ENCODE results near the gene TOM1L2.

Gene TOM1L2

DNA sequence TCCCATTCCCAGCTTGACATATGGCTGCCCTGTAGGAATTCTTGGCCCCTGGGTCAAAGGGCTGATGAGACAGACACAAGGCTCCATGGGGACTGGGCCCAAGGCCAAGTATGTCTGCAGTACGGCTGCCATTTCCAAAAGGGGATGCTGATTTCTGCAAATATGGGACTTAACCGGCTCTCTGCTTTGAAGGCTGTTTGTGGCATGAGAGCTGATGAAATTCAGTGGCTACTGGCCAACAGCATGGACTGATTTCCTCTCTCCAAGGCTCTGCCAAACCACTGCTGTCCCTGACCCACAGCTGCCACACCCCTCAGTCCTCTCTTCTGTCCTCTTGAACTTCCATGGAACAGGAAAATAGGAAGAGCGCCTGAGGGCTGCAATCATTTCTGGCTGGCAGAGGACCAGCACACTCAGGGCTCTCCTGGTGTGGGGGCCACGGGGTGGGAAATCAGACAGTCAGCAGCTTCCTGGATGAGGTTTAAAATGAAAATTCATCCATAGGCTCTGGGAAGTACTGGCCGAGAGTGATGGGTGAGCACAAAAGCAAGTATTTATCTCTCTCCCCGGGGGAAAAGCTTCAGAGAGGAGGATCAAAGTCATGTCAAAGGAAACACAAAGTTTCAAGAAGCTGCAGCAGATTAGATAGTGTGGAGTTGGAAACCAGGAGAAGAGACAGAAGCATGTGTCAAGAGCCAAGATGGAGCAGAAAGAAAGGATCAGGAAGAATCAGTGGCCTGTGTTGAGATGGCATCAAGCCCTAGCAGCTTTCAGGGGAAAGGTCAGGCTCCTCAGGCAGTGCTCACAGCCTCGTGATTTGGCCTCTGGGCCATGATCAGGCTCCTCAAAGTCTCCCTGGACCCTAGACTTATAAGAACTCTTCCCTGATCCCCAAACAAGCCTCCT lies 71.3 kb downstream of the TOM1L2 start:
- DNase-seq (ENCODE audit: extremely low read depth in 1 of 2, low read depth in 1 of 2): no peak

- no peak for DNase-seq (ENCODE audit: extremely low read depth in 1 of 2, low read depth in 1 of 2)
Observed at GRCh38 chr17:17899486-17899885, 72.7 kb downstream of the TOM1L2 start.

DNA sequence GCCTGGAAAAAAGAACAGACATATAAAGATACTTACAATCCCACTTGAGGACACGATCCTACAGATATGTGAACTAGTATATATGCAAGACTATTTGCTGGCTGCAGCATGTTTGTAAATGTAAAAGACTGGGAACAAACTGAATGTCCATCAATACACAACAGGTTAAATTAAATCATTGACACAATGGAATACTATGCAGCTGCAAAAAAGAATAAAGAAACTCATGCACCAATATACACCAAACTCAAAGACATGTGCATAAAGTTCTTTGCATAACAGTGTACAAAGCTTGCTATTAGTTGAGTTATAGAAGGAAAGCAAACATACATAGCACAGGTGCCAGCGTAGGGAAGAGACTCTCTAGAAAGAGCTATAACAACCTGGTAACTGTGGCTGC lies 73.5 kb downstream of the TOM1L2 start:
- no peak for DNase-seq (ENCODE audit: extremely low read depth in 1 of 2, low read depth in 1 of 2)

DNA sequence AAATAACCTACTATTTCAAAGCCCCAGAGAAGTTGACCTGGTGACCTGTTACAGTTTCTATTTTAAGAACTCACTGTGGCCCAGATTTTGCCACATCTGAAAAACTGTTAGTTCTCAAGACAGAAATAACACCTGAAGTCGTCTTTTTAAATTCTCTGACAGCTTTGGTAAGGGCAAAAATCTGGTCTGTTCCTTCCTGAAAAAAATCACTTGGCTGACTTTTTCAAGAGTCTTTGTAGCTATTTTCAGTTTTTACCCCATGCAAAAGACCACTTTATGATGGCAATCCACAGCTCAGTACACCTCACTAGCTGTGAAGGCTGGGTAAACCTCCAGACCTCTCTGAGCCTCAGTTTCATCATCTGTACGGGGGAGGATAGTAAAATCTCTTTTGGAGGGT lies 74.8 kb downstream of the TOM1L2 start:
- DNase-seq (ENCODE audit: extremely low read depth in 1 of 2, low read depth in 1 of 2): no peak

DNA sequence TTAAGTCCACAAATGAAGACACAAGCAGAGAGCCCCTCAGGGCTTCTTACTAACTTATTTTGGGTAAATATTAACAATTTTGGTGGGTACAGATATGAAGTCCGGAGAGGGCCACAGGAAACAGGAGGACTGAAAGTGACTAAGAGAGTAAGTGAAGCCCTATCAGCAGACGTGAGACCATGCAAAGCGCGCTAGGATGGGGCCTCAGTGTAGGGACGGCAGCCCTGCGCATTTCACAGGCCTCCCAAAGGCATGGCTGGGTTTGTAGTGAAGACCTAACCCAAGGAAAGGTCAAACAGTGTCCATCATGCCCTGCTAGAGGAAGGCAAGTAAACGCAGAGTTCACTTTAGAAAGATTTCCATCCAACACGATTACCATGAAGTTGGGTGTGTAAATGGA lies 75.5 kb downstream of the TOM1L2 start:
- DNase-seq (ENCODE audit: extremely low read depth in 1 of 2, low read depth in 1 of 2): no peak

- DNase-seq (ENCODE audit: extremely low read depth in 1 of 2, low read depth in 1 of 2): no peak
Observed at GRCh38 chr17:17893801-17894644, 78.2 kb downstream of the TOM1L2 start.

DNA sequence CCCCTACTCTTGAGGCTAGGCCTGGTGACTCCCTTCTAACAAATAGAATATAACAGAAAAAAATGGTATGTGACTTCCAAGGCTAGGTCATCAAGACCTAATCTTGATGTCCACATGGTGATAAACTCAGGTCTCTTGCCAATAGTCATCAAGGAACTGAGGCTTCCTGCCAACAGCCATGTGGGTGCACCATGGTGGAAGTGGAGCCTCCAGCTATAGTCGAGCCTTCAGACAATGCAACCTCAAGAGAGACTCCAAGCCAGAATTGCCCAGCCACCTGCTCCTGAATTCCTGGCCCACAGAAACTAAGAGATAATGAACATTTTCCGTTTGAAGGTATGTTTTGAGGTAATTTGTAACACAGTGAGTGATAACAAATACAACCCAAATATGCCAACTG lies 79.5 kb downstream of the TOM1L2 start:
- DNase-seq (ENCODE audit: extremely low read depth in 1 of 2, low read depth in 1 of 2): no peak

DNA sequence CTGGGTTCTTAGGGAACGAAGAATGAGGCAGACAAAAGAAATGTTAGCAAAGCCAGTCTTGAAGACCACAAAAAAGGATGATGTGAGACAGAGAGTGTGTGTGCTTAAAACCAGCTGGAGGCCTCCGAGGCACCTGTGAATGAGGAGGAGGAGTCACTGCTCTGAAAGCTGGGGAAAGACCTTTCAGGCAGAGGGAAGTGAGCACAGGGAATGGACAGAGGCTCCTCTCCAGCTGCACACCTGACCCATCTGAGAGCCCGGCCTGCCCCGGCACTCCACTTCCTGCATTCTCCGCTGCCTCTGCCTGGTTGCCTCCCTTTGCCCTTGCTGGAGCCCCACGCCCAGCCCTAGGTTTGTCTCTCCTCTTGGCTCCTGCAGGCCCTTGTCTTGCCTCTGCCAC lies 80.2 kb downstream of the TOM1L2 start:
- DNase-seq (ENCODE audit: extremely low read depth in 1 of 2, low read depth in 1 of 2): no peak

GRCh38 chr17:17890773-17891759 lies 81.1 kb downstream of the TOM1L2 start:
- DNase-seq (ENCODE audit: extremely low read depth in 1 of 2, low read depth in 1 of 2): peak in 1 of 2 donors; percentile 5

- DNase-seq (ENCODE audit: extremely low read depth in 1 of 2, low read depth in 1 of 2): no peak
Observed at GRCh38 chr17:17889922-17890321, 82.3 kb downstream of the TOM1L2 start.

GRCh38 chr17:17888821-17889220 lies 83.4 kb downstream of the TOM1L2 start:
- no peak for DNase-seq (ENCODE audit: extremely low read depth in 1 of 2, low read depth in 1 of 2)

DNA sequence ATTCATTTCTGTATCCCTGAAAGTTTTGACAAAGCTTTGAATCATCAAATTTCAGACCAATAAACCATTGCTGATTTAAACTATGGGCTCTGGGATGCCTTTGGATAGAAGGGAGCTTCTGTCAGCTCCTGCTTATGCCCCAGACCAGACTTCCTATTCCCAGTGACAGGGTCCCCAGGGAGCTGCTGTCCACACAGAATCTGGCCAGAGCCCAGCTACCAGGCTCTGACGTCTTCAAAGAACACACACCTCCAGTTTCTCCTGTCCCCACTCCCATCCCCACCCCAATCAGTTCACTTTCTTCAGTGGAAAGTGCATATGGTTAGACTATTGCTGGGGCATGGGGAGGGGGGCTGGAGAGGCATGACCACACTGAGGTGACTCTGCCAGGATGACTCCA lies 83.8 kb downstream of the TOM1L2 start:
- no peak for DNase-seq (ENCODE audit: extremely low read depth in 1 of 2, low read depth in 1 of 2)

- DNase-seq (ENCODE audit: extremely low read depth in 1 of 2, low read depth in 1 of 2): no peak
Observed at GRCh38 chr17:17887752-17888304, 84.4 kb downstream of the TOM1L2 start.

DNA sequence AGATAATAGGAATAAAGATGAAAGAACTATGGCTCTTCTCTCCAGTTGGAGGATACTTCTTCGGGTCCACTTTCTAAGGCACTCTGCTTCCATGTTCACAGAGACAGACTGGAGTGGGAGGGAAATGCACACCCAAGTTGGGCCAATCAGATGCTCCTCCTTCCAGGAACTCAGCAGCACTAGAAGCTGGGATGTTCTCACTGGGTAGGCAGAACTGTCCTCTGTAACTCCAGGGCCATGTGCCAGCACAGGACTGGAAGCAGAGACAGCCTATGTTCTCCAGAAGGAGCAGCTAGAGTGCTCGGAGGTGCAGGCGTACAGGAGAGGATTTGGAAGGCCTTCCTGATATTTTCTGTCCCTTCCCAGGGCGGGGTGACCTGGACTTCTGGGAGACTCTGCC lies 85.5 kb downstream of the TOM1L2 start:
- DNase-seq (ENCODE audit: extremely low read depth in 1 of 2, low read depth in 1 of 2): no peak

DNA sequence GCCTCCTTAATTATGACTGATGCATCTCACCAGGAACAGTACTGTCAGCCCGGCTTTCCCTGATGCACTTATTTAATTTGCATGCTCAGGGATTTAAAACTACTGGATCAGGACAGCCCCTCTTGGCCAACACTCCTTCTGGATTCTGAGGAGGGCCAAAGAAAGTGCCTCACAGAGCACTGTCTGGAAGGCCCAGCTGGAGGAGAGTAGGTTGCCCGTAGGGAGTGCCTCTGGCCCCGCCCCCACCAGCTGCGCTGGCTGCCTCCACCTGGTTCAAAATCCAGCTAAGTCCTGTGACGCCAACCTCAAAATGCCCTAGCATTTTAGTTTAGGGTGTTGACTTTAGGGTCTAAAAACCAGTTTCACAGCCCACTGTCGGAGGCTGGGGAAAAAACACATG lies 86.0 kb downstream of the TOM1L2 start:
- DNase-seq (ENCODE audit: extremely low read depth in 1 of 2, low read depth in 1 of 2): no peak

GRCh38 chr17:17884391-17885357 lies 87.5 kb downstream of the TOM1L2 start:
- DNase-seq (ENCODE audit: extremely low read depth in 1 of 2, low read depth in 1 of 2): no peak

DNA sequence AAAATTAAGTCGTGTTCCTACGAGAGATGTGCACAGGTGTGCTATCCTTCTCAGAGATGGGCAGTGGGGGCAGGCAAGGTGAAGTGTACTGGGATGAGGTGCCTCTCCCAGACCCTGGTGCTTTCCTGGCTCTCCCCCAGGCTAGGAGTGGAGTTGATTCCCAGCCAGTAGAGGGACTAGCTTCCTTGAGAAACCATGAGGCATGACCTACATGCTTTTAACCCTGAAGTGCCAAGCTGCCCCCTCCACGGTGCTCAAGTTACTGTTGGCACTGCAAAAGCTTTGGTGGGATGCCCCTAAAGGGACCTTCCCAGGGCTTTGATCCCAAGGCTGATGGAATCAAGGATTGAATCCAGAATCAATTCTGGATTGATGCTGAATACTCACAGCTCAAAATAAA lies 88.4 kb downstream of the TOM1L2 start:
- DNase-seq (ENCODE audit: extremely low read depth in 1 of 2, low read depth in 1 of 2): no peak

DNA sequence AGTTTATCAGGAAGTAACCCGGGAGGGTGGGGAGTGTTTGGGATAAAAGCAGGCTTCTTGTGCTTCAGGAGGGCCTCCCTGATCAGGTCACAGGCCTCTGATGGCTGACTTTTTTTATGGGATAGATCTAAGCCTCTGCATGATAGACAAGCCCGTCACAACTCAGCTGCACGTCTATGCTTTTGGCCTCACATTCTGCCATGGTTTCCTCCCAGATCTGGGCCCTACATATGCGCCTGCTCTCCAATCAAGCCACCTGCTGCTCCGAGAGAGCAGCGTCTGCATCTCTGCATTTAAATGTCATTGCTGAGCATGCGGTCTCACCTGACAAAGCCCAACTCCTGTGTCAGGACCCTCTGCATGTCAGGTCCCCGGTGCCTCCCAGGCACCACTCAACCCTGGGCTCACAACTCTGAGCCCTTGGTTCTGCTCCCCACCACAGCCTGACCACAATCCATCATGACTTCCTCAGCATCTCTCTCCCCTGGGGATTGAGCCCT lies 90.1 kb downstream of the TOM1L2 start:
- DNase-seq (ENCODE audit: extremely low read depth in 1 of 2, low read depth in 1 of 2): no peak

GRCh38 chr17:17880577-17881196 lies 91.5 kb downstream of the TOM1L2 start:
- DNase-seq (ENCODE audit: extremely low read depth in 1 of 2, low read depth in 1 of 2): no peak

Measured in activated CD8-positive, alpha-beta memory T cell treated with anti-CD3 and anti-CD28 coated beads for 1 hour (primary cell).